Coronary artery (tissue), 2 donors: ENCODE measurements around the gene THADA.
"Not testable (repeated sequence)": the region's sequence is repeated elsewhere in the genome, so short reads cannot be mapped to it uniquely, and the experiment has no call there.

Source experiments
- DNase-seq: peaks from one replicate; pipeline ENCODE4 v3.0.0-alpha.2; 2017; ENCODE audit warnings: low spot score
- H3K27ac ChIP-seq, 2 donors: fragments of 200-600 bp; sonication (generic); one replicate each; pipeline ENCODE4 v1.5.1; 2016 to 2019
- H3K4me3 ChIP-seq: fragments of 200-600 bp; sonication (generic); 2 replicates; pipeline ENCODE4 v1.5.1; 2016; ENCODE audit warnings: mild to moderate bottlenecking, moderate library complexity
- TF ChIP-seq, protein P1 (sequence below): fragments of 200-600 bp; sonication (generic); IDR thresholded peaks from one replicate; pipeline ENCODE4 v1.5.1; 2019; ENCODE audit warnings: antibody characterized with exemption

THADA gene

DNA sequence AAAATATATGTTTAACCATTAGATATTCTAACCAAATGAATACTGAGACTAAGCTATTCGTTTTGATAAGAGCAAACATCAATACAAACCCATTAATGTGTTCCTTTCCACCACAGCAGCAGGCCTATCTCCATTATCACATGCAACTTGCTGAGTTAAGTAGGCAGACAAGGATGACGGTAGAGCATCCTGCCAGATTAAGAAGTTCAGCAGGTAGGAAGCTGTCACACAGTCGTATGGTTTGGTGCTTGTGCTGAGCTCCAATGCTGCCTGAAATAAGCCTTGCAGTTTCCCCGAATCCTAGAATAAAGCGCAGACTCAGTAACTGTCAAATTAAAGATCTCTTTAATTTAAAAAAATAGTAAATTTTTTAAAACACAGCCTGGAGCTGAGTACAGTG, 39.6 kb downstream of the THADA start:
- H3K4me3 ChIP-seq, result no peak overlapping the region
- no peak for DNase-seq
- no peak overlapping the region for H3K27ac ChIP-seq
- TF ChIP-seq, protein P1, sequence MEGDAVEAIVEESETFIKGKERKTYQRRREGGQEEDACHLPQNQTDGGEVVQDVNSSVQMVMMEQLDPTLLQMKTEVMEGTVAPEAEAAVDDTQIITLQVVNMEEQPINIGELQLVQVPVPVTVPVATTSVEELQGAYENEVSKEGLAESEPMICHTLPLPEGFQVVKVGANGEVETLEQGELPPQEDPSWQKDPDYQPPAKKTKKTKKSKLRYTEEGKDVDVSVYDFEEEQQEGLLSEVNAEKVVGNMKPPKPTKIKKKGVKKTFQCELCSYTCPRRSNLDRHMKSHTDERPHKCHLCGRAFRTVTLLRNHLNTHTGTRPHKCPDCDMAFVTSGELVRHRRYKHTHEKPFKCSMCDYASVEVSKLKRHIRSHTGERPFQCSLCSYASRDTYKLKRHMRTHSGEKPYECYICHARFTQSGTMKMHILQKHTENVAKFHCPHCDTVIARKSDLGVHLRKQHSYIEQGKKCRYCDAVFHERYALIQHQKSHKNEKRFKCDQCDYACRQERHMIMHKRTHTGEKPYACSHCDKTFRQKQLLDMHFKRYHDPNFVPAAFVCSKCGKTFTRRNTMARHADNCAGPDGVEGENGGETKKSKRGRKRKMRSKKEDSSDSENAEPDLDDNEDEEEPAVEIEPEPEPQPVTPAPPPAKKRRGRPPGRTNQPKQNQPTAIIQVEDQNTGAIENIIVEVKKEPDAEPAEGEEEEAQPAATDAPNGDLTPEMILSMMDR, result no peak

DNA sequence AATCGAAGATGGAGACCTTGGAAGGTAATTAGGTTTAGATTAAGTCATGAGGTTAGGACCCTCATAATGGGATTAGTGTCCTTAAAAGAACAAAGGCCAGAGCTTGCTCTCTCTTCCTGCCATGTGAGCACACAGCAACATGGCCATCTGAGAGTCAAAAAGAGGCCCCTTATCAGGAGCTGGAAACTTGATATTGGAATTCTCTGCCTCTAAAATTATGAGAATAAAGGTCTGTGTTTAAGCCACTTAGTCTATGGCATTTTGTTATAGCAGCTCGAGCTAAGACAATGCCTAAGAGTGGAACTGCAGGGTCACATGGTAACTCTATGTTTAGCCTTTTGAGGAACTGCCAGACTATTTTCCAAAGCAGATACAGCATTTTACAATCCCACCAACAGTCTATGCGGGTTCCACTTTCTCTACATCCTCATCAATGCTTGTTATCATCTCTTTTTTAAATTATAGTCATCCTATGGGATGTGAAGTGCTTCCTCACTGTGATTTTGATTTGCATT, 42.4 kb downstream of the THADA start:
- Histone ChIP-seq H3K4me3 (no peak overlapping the region), H3K27ac (no peak overlapping the region)
- TF ChIP-seq, protein P1, result no peak
- no peak for DNase-seq

- TF ChIP-seq, protein P1, result no peak
- no peak overlapping the region for H3K27ac ChIP-seq
- no peak for DNase-seq
- H3K4me3 ChIP-seq, result no peak overlapping the region
Observed at GRCh38 chr2:43551990-43552389, 43.8 kb downstream of the THADA start.

DNA sequence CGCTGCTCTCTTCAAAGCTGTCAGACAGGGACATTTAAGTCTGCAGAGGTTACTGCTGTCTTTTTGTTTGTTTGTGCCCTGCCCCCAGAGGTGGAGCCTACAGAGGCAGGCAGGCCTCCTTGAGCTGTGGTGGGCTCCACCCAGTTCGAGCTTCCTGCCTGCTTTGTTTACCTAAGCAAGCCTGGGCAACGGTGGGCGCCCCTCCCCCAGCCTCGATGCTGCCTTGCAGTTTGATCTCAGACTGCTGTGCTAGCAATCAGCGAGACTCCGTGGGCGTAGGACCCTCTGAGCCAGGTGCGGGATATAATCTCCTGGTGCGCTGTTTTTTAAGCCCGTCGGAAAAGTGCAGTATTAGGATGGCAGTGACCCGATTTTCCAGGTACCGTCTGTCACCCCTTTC, 47.5 kb downstream of the THADA start:
- H3K27ac ChIP-seq, H3K4me3 ChIP-seq, DNase-seq: not testable (repeated sequence)

- TF ChIP-seq, protein P1, result peak; percentile 48
- no peak for DNase-seq
- Histone ChIP-seq H3K4me3 (no peak overlapping the region), H3K27ac (no peak overlapping the region)
Observed at GRCh38 chr2:43542285-43542933, 53.4 kb downstream of the THADA start.

GRCh38 chr2:43541165-43541564, 54.7 kb downstream of the THADA start:
- TF ChIP-seq, protein P1, result no peak
- Histone ChIP-seq H3K27ac (peak overlapping the region; percentile 74 to 78), H3K4me3 (no peak overlapping the region)
- DNase-seq, result no peak

GRCh38 chr2:43540021-43540779, 55.6 kb downstream of the THADA start:
- H3K4me3 ChIP-seq, result no peak overlapping the region
- TF ChIP-seq, protein P1, result no peak
- H3K27ac ChIP-seq, result peak overlapping the region; percentile 78 to 85
- DNase-seq, result peak; percentile 93
